Measurements from ENCODE around the gene PDPN.

PDPN gene

GRCh38 chr1:13616234-13616633 lies 32.6 kb downstream of the PDPN start:
- TF ChIP-seq YY1 (IDR thresholded peaks at IDR 0.05; ENCODE audit: low read depth): no peak
- no peak for TF ChIP-seq FOXM1 (IDR thresholded peaks at IDR 0.05; ENCODE audit: borderline replicate concordance, low read depth)
- TF ChIP-seq USF1 (IDR thresholded peaks at IDR 0.05): no peak
- no peak for TF ChIP-seq TAF1 (IDR thresholded peaks at IDR 0.05; ENCODE audit: low read depth)
- TF ChIP-seq EP300 (IDR thresholded peaks at IDR 0.05; ENCODE audit: borderline replicate concordance): no peak
- no peak for TF ChIP-seq TEAD4 (IDR thresholded peaks at IDR 0.05)
- TF ChIP-seq MAX (IDR thresholded peaks at IDR 0.05): no peak
- TF ChIP-seq NFIC (IDR thresholded peaks at IDR 0.05): no peak
- no peak for TF ChIP-seq CREB1 (IDR thresholded peaks at IDR 0.05; ENCODE audit: low read depth)
- TF ChIP-seq CEBPB (IDR thresholded peaks at IDR 0.05): no peak
- no peak for TF ChIP-seq RAD21 (IDR thresholded peaks at IDR 0.05; ENCODE audit: low read depth)
- TF ChIP-seq REST (IDR thresholded peaks at IDR 0.05; ENCODE audit: low read depth): no peak
- no peak for TF ChIP-seq ZBTB7A (IDR thresholded peaks at IDR 0.05; ENCODE audit: low read depth)
- no peak for TF ChIP-seq EGR1 (IDR thresholded peaks at IDR 0.05)
- no peak for TF ChIP-seq TCF12 (IDR thresholded peaks at IDR 0.05; ENCODE audit: low read depth)

- TF ChIP-seq EGR1 (IDR thresholded peaks at IDR 0.05): no peak
- TF ChIP-seq TAF1 (IDR thresholded peaks at IDR 0.05; ENCODE audit: low read depth): no peak
- TF ChIP-seq ZBTB7A (IDR thresholded peaks at IDR 0.05; ENCODE audit: low read depth): no peak
- TF ChIP-seq USF1 (IDR thresholded peaks at IDR 0.05): no peak
- TF ChIP-seq CEBPB (IDR thresholded peaks at IDR 0.05): no peak
- no peak for TF ChIP-seq RAD21 (IDR thresholded peaks at IDR 0.05; ENCODE audit: low read depth)
- no peak for TF ChIP-seq CREB1 (IDR thresholded peaks at IDR 0.05; ENCODE audit: low read depth)
- no peak for TF ChIP-seq REST (IDR thresholded peaks at IDR 0.05; ENCODE audit: low read depth)
- no peak for TF ChIP-seq TCF12 (IDR thresholded peaks at IDR 0.05; ENCODE audit: low read depth)
- no peak for TF ChIP-seq EP300 (IDR thresholded peaks at IDR 0.05; ENCODE audit: borderline replicate concordance)
- TF ChIP-seq YY1 (IDR thresholded peaks at IDR 0.05; ENCODE audit: low read depth): no peak
- TF ChIP-seq FOXM1 (IDR thresholded peaks at IDR 0.05; ENCODE audit: borderline replicate concordance, low read depth): no peak
Measured at GRCh38 chr1:13617108-13617507, 33.5 kb downstream of the PDPN start.

- TF ChIP-seq USF1 (IDR thresholded peaks at IDR 0.05) (no peak), NFIC (IDR thresholded peaks at IDR 0.05) (no peak), ZBTB7A (IDR thresholded peaks at IDR 0.05; ENCODE audit: low read depth) (no peak), RAD21 (IDR thresholded peaks at IDR 0.05; ENCODE audit: low read depth) (no peak), REST (IDR thresholded peaks at IDR 0.05; ENCODE audit: low read depth) (no peak), YY1 (IDR thresholded peaks at IDR 0.05; ENCODE audit: low read depth) (no peak), MAX (IDR thresholded peaks at IDR 0.05) (no peak), CEBPB (IDR thresholded peaks at IDR 0.05) (no peak), TEAD4 (IDR thresholded peaks at IDR 0.05) (no peak), EP300 (IDR thresholded peaks at IDR 0.05; ENCODE audit: borderline replicate concordance) (no peak), TCF12 (IDR thresholded peaks at IDR 0.05; ENCODE audit: low read depth) (no peak)
Measured at GRCh38 chr1:13617773-13618172, 34.1 kb downstream of the PDPN start.

GRCh38 chr1:13618483-13618882 lies 34.9 kb downstream of the PDPN start:
- TF ChIP-seq NFIC (IDR thresholded peaks at IDR 0.05) (no peak), TEAD4 (IDR thresholded peaks at IDR 0.05) (no peak), REST (IDR thresholded peaks at IDR 0.05; ENCODE audit: low read depth) (no peak), RAD21 (IDR thresholded peaks at IDR 0.05; ENCODE audit: low read depth) (no peak), CEBPB (IDR thresholded peaks at IDR 0.05) (no peak), EP300 (IDR thresholded peaks at IDR 0.05; ENCODE audit: borderline replicate concordance) (no peak), TCF12 (IDR thresholded peaks at IDR 0.05; ENCODE audit: low read depth) (no peak), YY1 (IDR thresholded peaks at IDR 0.05; ENCODE audit: low read depth) (no peak), USF1 (IDR thresholded peaks at IDR 0.05) (no peak), FOXM1 (IDR thresholded peaks at IDR 0.05; ENCODE audit: borderline replicate concordance, low read depth) (no peak), EGR1 (IDR thresholded peaks at IDR 0.05) (no peak), TAF1 (IDR thresholded peaks at IDR 0.05; ENCODE audit: low read depth) (no peak)

Measured in Ishikawa (cell line).